HG02588 (cell line): ENCODE measurements around the gene NPIPB9.

ENCODE experiments used
- ATAC-seq: cut with Tn5 transposase; IDR thresholded peaks from one replicate; pipeline ENCODE4 v1.9.1; 2021; ENCODE audit warnings: mild to moderate bottlenecking, moderate library complexity; ENCODE audit not compliant: unreplicated experiment

The NPIPB9 gene

GRCh38 chr16:28821874-28822519, 70.4 kb downstream of the NPIPB9 start:
- ATAC-seq, result no peak
